H1 (cell line): Measurements from ENCODE around the gene DCXR. TPM values are rescaled to one million over a fixed set of nuclear protein-coding genes. Genes with fewer than 3 reads are reported as not detected.
A peak's percentile ranks its signal among the peaks of the same experiment; 100 is the strongest.

Experiments used
- CTCF ChIA-PET: fragments of 300-600 bp; sonication (Branson Sonifier 250); formaldehyde crosslinking; loops from one replicate; lab custom pipeline; 2021; ENCODE audit not compliant: partially characterized antibody; lab: Charles Lee
- POLR2A ChIA-PET: fragments of 300-600 bp; sonication (Branson Sonifier 250); formaldehyde crosslinking; loops from one replicate; lab custom pipeline; 2021; ENCODE audit warnings: inconsistent platforms; ENCODE audit not compliant: partially characterized antibody; lab: Charles Lee
- DNase-seq, 2 experiments: peaks; one replicate each; pipeline versions ENCODE4 v3.0.0 to v3.0.0-alpha.2; 2010 to 2022; ENCODE audit warnings: low spot score in 2 of 2, low read depth in 1 of 2, mixed read lengths in 1 of 2
- FAIRE-seq: peaks from 2 replicates; lab custom pipeline; 2011; peaks lifted over from hg19 to GRCh38; lab: Jason Lieb, UNC
- H2AFZ ChIP-seq: 2 replicates; pipeline ENCODE4 v1.8.1; 2012; ENCODE audit warnings: low read length, inconsistent platforms
- H2AK5ac ChIP-seq: 2 replicates; pipeline ENCODE4 v1.6.1; 2013; ENCODE audit warnings: low read depth, low read length
- H2BK120ac ChIP-seq: replicated peaks from 2 replicates; pipeline ENCODE3; 2013; ENCODE audit warnings: low read depth, low read length, inconsistent platforms
- H2BK12ac ChIP-seq: 2 replicates; pipeline ENCODE4 v1.6.1; 2013; ENCODE audit warnings: low read depth, low read length
- H2BK15ac ChIP-seq: 2 replicates; pipeline ENCODE4 v1.6.1; 2013; ENCODE audit warnings: low read length
- H2BK20ac ChIP-seq: 2 replicates; pipeline ENCODE4 v1.6.1; 2013; ENCODE audit warnings: low read length
- H2BK5ac ChIP-seq: 2 replicates; pipeline ENCODE4 v1.6.1; 2013; ENCODE audit warnings: low read depth, low read length
- H3K14ac ChIP-seq: 2 replicates; pipeline ENCODE4 v1.6.1; 2013; ENCODE audit warnings: inconsistent platforms; ENCODE audit not compliant: insufficient read length
- H3K18ac ChIP-seq: 2 replicates; pipeline ENCODE4 v1.6.1; 2013; ENCODE audit warnings: low read length; ENCODE audit errors: extremely low read depth
- H3K23ac ChIP-seq: 2 replicates; pipeline ENCODE4 v1.6.1; 2013; ENCODE audit warnings: inconsistent platforms; ENCODE audit not compliant: insufficient read length
- H3K23me2 ChIP-seq: 2 replicates; pipeline ENCODE4 v1.6.1; 2013; ENCODE audit warnings: low read depth, low read length
- H3K27ac ChIP-seq: 2 replicates; pipeline ENCODE4 v1.6.1; 2011; ENCODE audit warnings: low read depth, low read length, inconsistent platforms
- H3K27me3 ChIP-seq, 4 experiments: replicated peaks in 1 of 4; 1 replicate in 1 of 4; 2 replicates in 3 of 4; pipeline versions ENCODE4 v1.6.1 to v1.8.1; 2011 to 2013; ENCODE audit warnings: low read length in 3 of 4, mild to moderate bottlenecking in 3 of 4, inconsistent platforms in 2 of 4, mixed read lengths in 2 of 4, moderate library complexity in 1 of 4; ENCODE audit not compliant: control insufficient read depth in 3 of 4, insufficient read depth in 3 of 4; ENCODE audit errors: extremely low read depth in 1 of 4
- H3K36me3 ChIP-seq, 4 experiments: 2 replicates each; pipeline versions ENCODE4 v1.6.1 to v1.8.1; 2011 to 2013; ENCODE audit warnings: mild to moderate bottlenecking in 4 of 4, low read length in 3 of 4, moderate library complexity in 2 of 4, control low read depth in 1 of 4, inconsistent platforms in 1 of 4; ENCODE audit not compliant: insufficient read depth in 4 of 4, control insufficient read depth in 2 of 4
- H3K4ac ChIP-seq: replicated peaks from 2 replicates; pipeline ENCODE3; 2013; ENCODE audit warnings: low read length, low read depth, mixed read lengths, inconsistent platforms; ENCODE audit not compliant: insufficient read length
- H3K4me1 ChIP-seq, 4 experiments: replicated peaks in 1 of 4; 1 replicate in 1 of 4; 2 replicates in 3 of 4; pipeline versions ENCODE4 v1.6.1 to v1.8.1; 2011 to 2013; ENCODE audit warnings: low read length in 3 of 4, inconsistent platforms in 2 of 4, mixed read lengths in 1 of 4; ENCODE audit not compliant: insufficient read depth in 4 of 4, control insufficient read depth in 3 of 4
- H3K4me2 ChIP-seq, 2 experiments: 2 replicates each; pipeline versions ENCODE4 v1.6.1 to v1.8.1; 2011 to 2013; ENCODE audit warnings: low read depth in 2 of 2, low read length in 2 of 2, control low read depth in 1 of 2, inconsistent platforms in 1 of 2, mild to moderate bottlenecking in 1 of 2; ENCODE audit not compliant: insufficient read depth in 1 of 2
- H3K4me3 ChIP-seq, 4 experiments: fragments of 200-600, 300-600 bp in 1 of 4; sonication (generic), shearing (Covaris generic), sonication (Bioruptor Twin) in 1 of 4; 2 replicates each; pipeline versions ENCODE4 v1.5.1 to v1.8.1; 2011 to 2016; ENCODE audit warnings: low read length in 4 of 4, low read depth in 3 of 4, control low read depth in 2 of 4, inconsistent platforms in 2 of 4, mild to moderate bottlenecking in 2 of 4, mixed read lengths in 1 of 4, moderate library complexity in 1 of 4; ENCODE audit not compliant: insufficient read depth in 2 of 4; ENCODE audit errors: extremely low read depth in 1 of 4
- H3K56ac ChIP-seq: replicated peaks from 2 replicates; pipeline ENCODE3; 2013; ENCODE audit warnings: low read depth, mild to moderate bottlenecking, mixed read lengths, low read length, inconsistent platforms; ENCODE audit not compliant: insufficient read length
- H3K79me1 ChIP-seq: 2 replicates; pipeline ENCODE4 v1.6.1; 2013; ENCODE audit warnings: low read depth, low read length, control low read depth
- H3K79me2 ChIP-seq, 2 experiments: 2 replicates each; pipeline versions ENCODE4 v1.6.1 to v1.8.1; 2012 to 2013; ENCODE audit warnings: low read length in 2 of 2, mild to moderate bottlenecking in 2 of 2, inconsistent platforms in 1 of 2; ENCODE audit not compliant: insufficient read depth in 2 of 2, control insufficient read depth in 1 of 2
- H3K9ac ChIP-seq, 4 experiments: replicated peaks in 1 of 4; 1 replicate in 1 of 4; 2 replicates in 3 of 4; pipeline versions ENCODE4 v1.6.1 to v1.8.1; 2011 to 2013; ENCODE audit warnings: low read depth in 3 of 4, low read length in 3 of 4, control low read depth in 2 of 4, mild to moderate bottlenecking in 2 of 4, moderate library complexity in 2 of 4, inconsistent platforms in 1 of 4; ENCODE audit errors: extremely low read depth in 1 of 4
- H3K9me3 ChIP-seq, 2 experiments: 2 replicates each; pipeline versions ENCODE4 v1.6.1 to v1.8.1; 2012 to 2013; ENCODE audit warnings: mild to moderate bottlenecking in 2 of 2, moderate library complexity in 2 of 2, control low read depth in 1 of 2, inconsistent platforms in 1 of 2, low read depth in 1 of 2, low read length in 1 of 2, mixed read lengths in 1 of 2; ENCODE audit not compliant: insufficient read depth in 2 of 2
- H4K20me1 ChIP-seq, 2 experiments: replicated peaks in 1 of 2; 2 replicates each; pipeline versions ENCODE3 to v1.8.1; 2011 to 2013; ENCODE audit warnings: inconsistent platforms in 2 of 2, low read length in 2 of 2, mild to moderate bottlenecking in 1 of 2; ENCODE audit not compliant: insufficient read depth in 2 of 2, control insufficient read depth in 1 of 2
- H4K5ac ChIP-seq: 2 replicates; pipeline ENCODE4 v1.6.1; 2013; ENCODE audit warnings: low read length, low read depth, mixed read lengths, inconsistent platforms; ENCODE audit not compliant: insufficient read length
- H4K8ac ChIP-seq: 2 replicates; pipeline ENCODE4 v1.8.0; 2013; ENCODE audit warnings: mild to moderate bottlenecking, moderate library complexity, low read length, inconsistent platforms; ENCODE audit not compliant: insufficient read depth; ENCODE audit errors: extremely low read depth
- H4K91ac ChIP-seq: replicated peaks from 2 replicates; pipeline ENCODE3; 2013; ENCODE audit warnings: low read length, mixed read lengths, inconsistent platforms; ENCODE audit not compliant: insufficient read length
- CEBPB ChIP-seq: IDR thresholded peaks from 2 replicates; pipeline ENCODE4 v1.6.1; 2012; ENCODE audit warnings: low read depth, low read length
- CREB1 ChIP-seq: IDR thresholded peaks from 2 replicates; pipeline ENCODE4 v1.6.1; 2012; ENCODE audit warnings: inconsistent platforms
- CTCF ChIP-seq, 3 experiments: IDR thresholded peaks; 1 replicate in 2 of 3; 2 replicates in 1 of 3; pipeline versions ENCODE4 v1.5.1 to v1.6.1; 2011; ENCODE audit warnings: low read length in 3 of 3, mild to moderate bottlenecking in 3 of 3, inconsistent platforms in 2 of 3, low read depth in 1 of 3, moderate library complexity in 1 of 3; ENCODE audit not compliant: insufficient read depth in 1 of 3; ENCODE audit errors: control extremely low read depth in 1 of 3
- NANOG ChIP-seq: IDR thresholded peaks from 2 replicates; pipeline ENCODE4 v1.6.1; 2011; ENCODE audit warnings: low read length, low read depth, mild to moderate bottlenecking, inconsistent platforms; ENCODE audit not compliant: insufficient read depth, poor library complexity, severe bottlenecking
- SP2 ChIP-seq: IDR thresholded peaks from 2 replicates; pipeline ENCODE4 v1.6.1; 2012; ENCODE audit warnings: mild to moderate bottlenecking, low read length, inconsistent platforms
- WGBS, 2 experiments: shearing (Covaris generic) in 1 of 2; methylation state at CpG; one replicate each; pipeline versions ENCODE4 v1.1.6 to v1.1.7; 2013 to 2015; ENCODE audit warnings: low lambda C conversion rate in 2 of 2, mixed read lengths in 2 of 2, inconsistent platforms in 1 of 2, low coverage in 1 of 2, missing lambda C conversion rate in 1 of 2; ENCODE audit not compliant: insufficient replicate concordance in 2 of 2, insufficient coverage in 1 of 2, insufficient read length in 1 of 2; ENCODE audit errors: extremely low coverage in 1 of 2, missing lambda C conversion rate in 1 of 2; 5-methylcytosine and 5-hydroxymethylcytosine counted together
- polyA plus RNA-seq, 7 experiments: library from polyadenylated mRNA; depleted of rRNA in 3 of 7; stranded (reverse) in 5 of 7; unstranded in 2 of 7; fragments of >200 nt in 5 of 7; fragments of 200-250 nt in 2 of 7; gene quantifications; 1 replicate in 5 of 7; 2 replicates in 1 of 7; 4 replicates in 1 of 7; pipeline versions ENCODE4 v1.2.1 to v1.2.3, GENCODE V29; 2011 to 2013; ENCODE audit warnings: missing spikeins in 2 of 7, mixed read lengths in 2 of 7
- total RNA-seq: library from RNA; stranded (reverse); fragmentation: NEBNext Ultra II Directional; extraction: Animal tissue kit (Norgen Biotek cat#: 25700); gene quantifications from 2 replicates; pipeline ENCODE4 v1.2.1, GENCODE V29; 2021

DCXR gene
- total and polyA plus RNA-seq, 2 of the 8 experiments (the other 6 are each of a cell fraction or from before 2014, with no cell fraction given) = 96.3 to 212 TPM

DNA sequence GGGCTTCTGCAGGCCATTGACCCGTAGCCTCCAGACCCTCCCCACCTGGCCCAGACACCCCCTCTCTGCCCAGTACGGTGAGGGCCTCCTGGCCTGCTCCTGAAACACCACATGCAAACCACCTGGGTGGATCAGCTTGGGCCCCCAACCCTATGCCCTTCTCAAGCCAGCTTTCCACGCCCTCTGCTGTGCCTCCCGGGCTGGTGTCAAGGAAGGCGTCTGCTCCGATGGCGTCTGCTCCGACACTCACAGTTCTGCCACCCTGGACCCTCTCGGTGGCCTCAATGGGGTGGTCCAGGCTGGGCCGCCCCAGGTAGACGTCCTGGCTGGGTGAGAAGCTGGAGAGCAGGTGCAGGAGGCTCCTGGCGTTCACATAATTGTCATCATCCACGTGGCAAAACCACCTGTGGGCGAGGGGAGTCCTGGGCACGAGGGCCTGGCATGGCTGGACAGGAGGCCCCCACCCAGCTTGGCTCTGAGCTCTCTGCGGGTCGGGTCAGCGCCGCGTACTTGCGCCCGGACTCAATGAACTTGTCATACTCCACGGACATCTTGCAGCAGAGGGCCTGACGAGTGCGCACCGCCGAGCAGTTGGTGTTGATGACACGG, 12.8 kb upstream of the DCXR start:
- POLR2A ChIA-PET = interaction anchor here (1.0 to 13.2 kb wide), 7 partner anchors 9 to 347 kb away, joined by 3 to 161 read pairs (median 5); partner anchors contain the start of genes CENPX, DUS1L, LRRC45 and MRPL12
- CTCF ChIA-PET = interaction anchor here (0.8 to 1.7 kb wide), 6 partner anchors 9 to 26 kb away, joined by 3 to 6 read pairs (median 3); partner anchors contain the start of gene RAC3
- peaks cover 0 to 12% of the 10 kb centered on the region in 2 experiments; a peak in 1 of 4 replicates for H3K79me2 ChIP-seq
- TF ChIP-seq CREB1 (no peak), CTCF (IDR thresholded peaks at IDR 0.05; ENCODE audit: control extremely low read depth in 1 of 3, insufficient read depth in 1 of 3, low read depth in 1 of 3, low read length in 3 of 3) (no peak), SP2 (no peak), CEBPB (no peak), NANOG (no peak)

More for the DNA sequence above, 12.8 kb upstream of the DCXR start:
- H3K27ac ChIP-seq = no peak overlapping the region
- peaks cover 6% of the 10 kb centered on the region; the same call in 1 of the 2 replicates for H3K23me2 ChIP-seq
- H2AK5ac ChIP-seq = no peak overlapping the region
- H3K36me3 ChIP-seq = peaks cover 5 to 21% (median 9%) of the 10 kb centered on the region in 4 experiments; a peak in 7 of 8 replicates
- peaks cover 0 to 11% (median 6%) of the 10 kb centered on the region in 4 experiments; a peak in 5 of 7 replicates for H3K4me1 ChIP-seq
- H4K5ac ChIP-seq = no peak overlapping the region
- H3K9ac ChIP-seq = peak overlapping the region in 2 of 4 experiments; percentile 38 to 54; a peak in 3 of 7 replicates
- FAIRE-seq (no peak), DNase-seq (no peak)
- H3K18ac ChIP-seq = no peak overlapping the region
- H2BK120ac ChIP-seq = no peak overlapping the region
- H2BK15ac ChIP-seq = no peak overlapping the region
- H3K23ac ChIP-seq = no peak overlapping the region
- H4K8ac ChIP-seq = peak overlapping the region; percentile 68; the same call in 1 of the 2 replicates
- peak overlapping the region; percentile 45 to 87 (median 76); a peak in 6 of 8 replicates for H3K4me3 ChIP-seq
- peak overlapping the region; percentile 25 for H4K91ac ChIP-seq
- 92% methylated on average over 27 of the region's 28 CpGs; no CpG with 5 or more reads in 1 of the 2 experiments for WGBS, 2 experiments
- no peak overlapping the region for H3K56ac ChIP-seq
- peak overlapping the region; percentile 68 to 69 for H3K4me2 ChIP-seq
- no peak overlapping the region for H3K4ac ChIP-seq
- no peak overlapping the region for H2BK20ac ChIP-seq
- H3K14ac ChIP-seq = no peak overlapping the region
- H2BK12ac ChIP-seq = peak overlapping the region; percentile 17; the same call in 1 of the 2 replicates
- H3K9me3 ChIP-seq = no peaks in the 10 kb centered on the region
- no peaks in the 10 kb centered on the region; a peak in 1 of 7 replicates for H3K27me3 ChIP-seq
- H2BK5ac ChIP-seq = no peak overlapping the region
- H4K20me1 ChIP-seq = peaks cover 4 to 9% of the 10 kb centered on the region in 2 experiments
- H3K79me1 ChIP-seq = peaks cover 6% of the 10 kb centered on the region; the same call in 1 of the 2 replicates
- no peak overlapping the region for H2AFZ ChIP-seq
